ENCODE results near the gene TMEM59L. TPM values are rescaled to one million over a fixed set of nuclear protein-coding genes. Genes with fewer than 3 reads are reported as not detected.

Gene TMEM59L
- 0.13 and 0.79 TPM in 2 replicates for total RNA-seq

- Histone ChIP-seq H3K27me3 (ENCODE audit: control insufficient read depth, insufficient read depth, low read length) (peaks cover 36% of the 10 kb centered on the region), H3K4me3 (ENCODE audit: low read depth, low read length) (no peak within 1 kb of the TSS), H3K36me3 (ENCODE audit: control insufficient read depth, insufficient read depth, low read length) (no peaks in the 10 kb centered on the region)
- TF ChIP-seq CTCF (IDR thresholded peaks at IDR 0.05; ENCODE audit: insufficient read depth, low read length, severe bottlenecking): no peak
- FAIRE-seq (no peak), DNase-seq (ENCODE audit: low read depth) (no peak)
These were observed at the start of gene TMEM59L for GRCh38 chr19:18612772-18613588. TSS of gene TMEM59L (plus strand) at chr19:18612870. CDS start at chr19:18612959, 89 bp downstream.

- TF ChIP-seq CTCF (IDR thresholded peaks at IDR 0.05; ENCODE audit: insufficient read depth, low read length, severe bottlenecking): no peak
- no peaks in the 10 kb centered on the region for H3K27me3 ChIP-seq (ENCODE audit: control insufficient read depth, insufficient read depth, low read length)
- DNase-seq (ENCODE audit: low read depth) (no peak), FAIRE-seq (no peak)
- peaks cover 34% of the 10 kb centered on the region for H3K36me3 ChIP-seq (ENCODE audit: control insufficient read depth, insufficient read depth, low read length)
- H3K4me3 ChIP-seq (ENCODE audit: low read depth, low read length): no peak overlapping the region
These were observed 45.7 kb upstream of the TMEM59L start for GRCh38 chr19:18566953-18567352.

DNA sequence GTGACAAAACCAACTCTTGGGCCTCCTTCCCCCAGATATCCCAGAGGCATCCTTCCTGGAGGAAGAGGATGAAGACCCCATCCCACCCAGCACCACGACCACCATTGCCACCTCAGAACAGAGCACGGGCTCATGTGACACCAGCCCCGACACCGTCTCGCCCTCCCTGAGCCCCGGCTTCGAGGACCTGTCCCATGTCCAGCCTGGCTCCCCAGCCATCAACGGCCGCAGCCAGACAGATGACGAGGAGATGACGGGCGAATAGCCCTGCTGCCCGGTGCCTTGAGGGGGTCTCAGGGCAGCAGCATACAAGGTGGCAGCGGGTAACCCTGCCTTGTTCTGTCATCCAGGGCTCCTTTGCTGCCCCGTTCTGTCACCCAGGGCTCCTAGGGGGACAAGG, 44.3 kb upstream of the TMEM59L start:
- H3K36me3 ChIP-seq (ENCODE audit: control insufficient read depth, insufficient read depth, low read length): peaks cover 32% of the 10 kb centered on the region
- DNase-seq (ENCODE audit: low read depth) (no peak), FAIRE-seq (no peak)
- H3K27me3 ChIP-seq (ENCODE audit: control insufficient read depth, insufficient read depth, low read length): no peaks in the 10 kb centered on the region
- no peak overlapping the region for H3K4me3 ChIP-seq (ENCODE audit: low read depth, low read length)
- TF ChIP-seq CTCF (IDR thresholded peaks at IDR 0.05; ENCODE audit: insufficient read depth, low read length, severe bottlenecking): no peak

DNA sequence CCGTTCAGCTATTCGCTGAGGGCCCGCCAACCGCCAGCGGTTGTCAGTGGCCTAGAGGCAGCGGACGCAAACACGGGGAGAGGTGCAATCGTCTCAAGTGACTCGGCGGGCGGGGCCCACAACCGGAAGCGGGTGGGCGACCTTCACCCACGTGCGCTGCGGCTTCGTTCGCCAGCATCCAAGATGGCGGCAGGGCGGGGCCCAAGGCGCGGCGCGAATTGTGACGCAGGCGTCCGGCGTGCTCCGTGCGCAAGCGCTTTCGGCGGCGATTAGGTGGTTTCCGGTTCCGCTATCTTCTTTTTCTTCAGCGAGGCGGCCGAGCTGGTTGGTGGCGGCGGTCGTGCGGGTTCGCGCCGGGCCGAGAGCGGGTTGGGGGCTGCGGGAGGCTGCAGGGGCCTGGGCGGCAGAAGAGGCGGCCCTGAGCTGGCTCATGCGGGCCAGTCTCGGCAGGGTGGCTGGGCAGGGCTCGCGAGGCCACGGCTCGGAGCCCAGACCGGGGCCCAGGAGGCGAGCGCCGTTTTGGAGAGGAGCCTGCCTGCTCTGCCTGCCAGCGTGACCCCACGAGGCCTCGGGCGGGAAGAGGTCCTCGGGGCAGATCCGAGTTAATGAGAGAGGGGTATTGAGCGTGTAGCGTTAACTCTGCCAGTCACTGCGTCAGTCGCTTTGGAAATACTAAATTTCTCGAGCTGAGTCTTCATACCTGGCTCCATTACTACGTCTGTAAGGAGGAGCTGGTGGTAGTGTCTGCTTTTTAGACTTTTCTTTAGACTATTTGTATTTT, 40.9 kb upstream of the TMEM59L start, which contains the start of gene UBA52:
UBA52 (plus strand) TSS at position 294 of the 781 bp plus-strand sequence. CDS start 1,444 bp downstream, outside the sequence.
- no peak for TF ChIP-seq CTCF (IDR thresholded peaks at IDR 0.05; ENCODE audit: insufficient read depth, low read length, severe bottlenecking)
- Histone ChIP-seq H3K4me3 (ENCODE audit: low read depth, low read length) (peak within 1 kb of the TSS; percentile 80), H3K27me3 (ENCODE audit: control insufficient read depth, insufficient read depth, low read length) (no peaks in the 10 kb centered on the region), H3K36me3 (ENCODE audit: control insufficient read depth, insufficient read depth, low read length) (peaks cover 32% of the 10 kb centered on the region)
- FAIRE-seq (no peak), DNase-seq (ENCODE audit: low read depth) (peak; percentile 90)

GRCh38 chr19:18574691-18575291, 37.9 kb upstream of the TMEM59L start:
- FAIRE-seq (no peak), DNase-seq (ENCODE audit: low read depth) (no peak)

More at GRCh38 chr19:18574691-18575291, 37.9 kb upstream of the TMEM59L start:
- no peak overlapping the region for H3K4me3 ChIP-seq (ENCODE audit: low read depth, low read length)
- H3K36me3 ChIP-seq (ENCODE audit: control insufficient read depth, insufficient read depth, low read length): peaks cover 17% of the 10 kb centered on the region
- TF ChIP-seq CTCF (IDR thresholded peaks at IDR 0.05; ENCODE audit: insufficient read depth, low read length, severe bottlenecking): no peak
- no peaks in the 10 kb centered on the region for H3K27me3 ChIP-seq (ENCODE audit: control insufficient read depth, insufficient read depth, low read length)
